ENCODE data around the gene STEAP2.

Gene STEAP2

GRCh38 chr7:90216771-90217170, 5.2 kb downstream of the STEAP2 start:
- no peaks in the 10 kb centered on the region for H4K20me1 ChIP-seq (ENCODE audit: insufficient read depth, low read length, poor library complexity, severe bottlenecking)
- no peak overlapping the region for H3K4me3 ChIP-seq (ENCODE audit: low read length, poor library complexity, severe bottlenecking)
- H3K36me3 ChIP-seq (ENCODE audit: insufficient read depth, low read length) = no peaks in the 10 kb centered on the region
- no peak overlapping the region for H2AFZ ChIP-seq (ENCODE audit: low read length)
- no peaks in the 10 kb centered on the region for H3K4me1 ChIP-seq (ENCODE audit: insufficient read depth, low read length, poor library complexity, severe bottlenecking)
- no peak overlapping the region for H3K9ac ChIP-seq (ENCODE audit: low read depth, low read length, poor library complexity, severe bottlenecking)
- H3K9me2 ChIP-seq (replicated peaks; ENCODE audit: low read depth, low read length) = no peaks in the 10 kb centered on the region
- no peaks in the 10 kb centered on the region for H3F3A ChIP-seq (ENCODE audit: low read depth)
- TF ChIP-seq EZH2phosphoT487 (IDR thresholded peaks at IDR 0.05; ENCODE audit: borderline replicate concordance) (no peak), CTCF (conservative IDR thresholded peaks at IDR 0.05; ENCODE audit: low read length) (no peak)
- no peaks in the 10 kb centered on the region for H3K27me3 ChIP-seq (ENCODE audit: insufficient read depth, low read length, poor library complexity, severe bottlenecking)
- H3K9me3 ChIP-seq (ENCODE audit: insufficient read depth, low read depth, low read length) = no peaks in the 10 kb centered on the region
- H3K4me2 ChIP-seq (ENCODE audit: low read depth, low read length, poor library complexity, severe bottlenecking) = no peak overlapping the region
- H3K79me2 ChIP-seq (ENCODE audit: insufficient read depth, low read length) = no peaks in the 10 kb centered on the region

- Histone ChIP-seq H2AFZ (ENCODE audit: low read length) (no peak overlapping the region), H3F3A (ENCODE audit: low read depth) (no peaks in the 10 kb centered on the region), H3K9me2 (replicated peaks; ENCODE audit: low read depth, low read length) (no peaks in the 10 kb centered on the region), H3K4me1 (ENCODE audit: insufficient read depth, low read length, poor library complexity, severe bottlenecking) (no peaks in the 10 kb centered on the region), H4K20me1 (ENCODE audit: insufficient read depth, low read length, poor library complexity, severe bottlenecking) (no peaks in the 10 kb centered on the region), H3K9ac (ENCODE audit: low read depth, low read length, poor library complexity, severe bottlenecking) (no peak overlapping the region), H3K4me3 (ENCODE audit: low read length, poor library complexity, severe bottlenecking) (no peak overlapping the region), H3K79me2 (ENCODE audit: insufficient read depth, low read length) (no peaks in the 10 kb centered on the region), H3K9me3 (ENCODE audit: insufficient read depth, low read depth, low read length) (no peaks in the 10 kb centered on the region), H3K36me3 (ENCODE audit: insufficient read depth, low read length) (no peaks in the 10 kb centered on the region), H3K4me2 (ENCODE audit: low read depth, low read length, poor library complexity, severe bottlenecking) (no peak overlapping the region), H3K27me3 (ENCODE audit: insufficient read depth, low read length, poor library complexity, severe bottlenecking) (no peaks in the 10 kb centered on the region)
- TF ChIP-seq CTCF (conservative IDR thresholded peaks at IDR 0.05; ENCODE audit: low read length) = no peak
- no peak for TF ChIP-seq EZH2phosphoT487 (IDR thresholded peaks at IDR 0.05; ENCODE audit: borderline replicate concordance)
Observed at GRCh38 chr7:90222390-90222789, 10.8 kb downstream of the STEAP2 start.

GRCh38 chr7:90222811-90223725, 11.5 kb downstream of the STEAP2 start:
- TF ChIP-seq EZH2phosphoT487 (IDR thresholded peaks at IDR 0.05; ENCODE audit: borderline replicate concordance) (no peak), CTCF (conservative IDR thresholded peaks at IDR 0.05; ENCODE audit: low read length) (no peak)

More at GRCh38 chr7:90222811-90223725, 11.5 kb downstream of the STEAP2 start:
- Histone ChIP-seq H3K9ac (ENCODE audit: low read depth, low read length, poor library complexity, severe bottlenecking) (no peak overlapping the region), H3K9me2 (replicated peaks; ENCODE audit: low read depth, low read length) (no peaks in the 10 kb centered on the region), H3K79me2 (ENCODE audit: insufficient read depth, low read length) (no peaks in the 10 kb centered on the region), H3K36me3 (ENCODE audit: insufficient read depth, low read length) (no peaks in the 10 kb centered on the region), H3F3A (ENCODE audit: low read depth) (no peaks in the 10 kb centered on the region), H3K9me3 (ENCODE audit: insufficient read depth, low read depth, low read length) (no peaks in the 10 kb centered on the region), H4K20me1 (ENCODE audit: insufficient read depth, low read length, poor library complexity, severe bottlenecking) (no peaks in the 10 kb centered on the region), H3K27me3 (ENCODE audit: insufficient read depth, low read length, poor library complexity, severe bottlenecking) (no peaks in the 10 kb centered on the region), H3K4me1 (ENCODE audit: insufficient read depth, low read length, poor library complexity, severe bottlenecking) (no peaks in the 10 kb centered on the region), H3K4me3 (ENCODE audit: low read length, poor library complexity, severe bottlenecking) (no peak overlapping the region), H2AFZ (ENCODE audit: low read length) (no peak overlapping the region), H3K4me2 (ENCODE audit: low read depth, low read length, poor library complexity, severe bottlenecking) (no peak overlapping the region)
